ENCODE results near the gene LMTK2.

LMTK2 gene

DNA sequence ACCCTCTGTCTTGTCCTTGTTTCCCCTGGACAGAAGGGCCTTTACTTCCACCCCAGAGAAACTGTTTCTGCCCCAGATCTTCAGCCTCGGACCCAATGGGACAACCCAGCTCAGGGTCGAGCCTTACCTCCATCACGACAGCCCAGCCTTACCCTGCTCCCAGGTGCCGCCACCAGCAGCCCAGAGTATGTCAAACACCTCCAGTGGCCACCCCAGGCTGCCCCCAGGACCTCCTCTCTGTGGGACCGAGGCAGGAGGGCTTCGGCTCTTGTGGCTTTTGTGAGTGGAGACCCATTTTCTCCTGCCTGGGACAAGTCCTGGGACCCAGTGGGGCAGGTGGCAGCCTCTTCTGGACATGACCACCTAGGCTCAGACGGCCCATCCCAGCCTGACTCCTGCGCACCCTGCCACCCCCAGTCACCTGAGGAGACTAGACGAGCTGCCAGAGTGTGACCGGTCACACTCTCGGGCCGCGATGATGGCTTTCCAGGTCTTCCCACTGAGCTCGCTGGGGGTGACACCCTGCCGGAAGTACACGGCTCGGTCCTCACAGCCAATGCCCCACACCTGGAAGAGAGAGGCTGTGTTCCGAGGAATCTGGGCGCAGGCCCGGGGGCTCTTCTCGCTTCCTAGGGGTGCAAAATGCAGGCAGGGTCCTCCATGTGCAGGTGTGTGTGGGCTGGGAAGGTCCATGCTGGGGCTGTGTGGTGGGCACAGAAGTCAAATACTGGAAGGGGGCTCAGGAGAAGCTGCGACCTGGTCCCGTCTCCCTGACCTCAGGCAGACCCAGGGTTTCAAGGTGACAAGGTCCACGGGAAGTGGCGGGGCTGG, 129.9 kb downstream of the LMTK2 start:
- Histone ChIP-seq H3K36me3 (ENCODE audit: insufficient read depth, low read length) (no peaks in the 10 kb centered on the region), H3K4me1 (ENCODE audit: insufficient read depth, low read length) (no peaks in the 10 kb centered on the region)

DNA sequence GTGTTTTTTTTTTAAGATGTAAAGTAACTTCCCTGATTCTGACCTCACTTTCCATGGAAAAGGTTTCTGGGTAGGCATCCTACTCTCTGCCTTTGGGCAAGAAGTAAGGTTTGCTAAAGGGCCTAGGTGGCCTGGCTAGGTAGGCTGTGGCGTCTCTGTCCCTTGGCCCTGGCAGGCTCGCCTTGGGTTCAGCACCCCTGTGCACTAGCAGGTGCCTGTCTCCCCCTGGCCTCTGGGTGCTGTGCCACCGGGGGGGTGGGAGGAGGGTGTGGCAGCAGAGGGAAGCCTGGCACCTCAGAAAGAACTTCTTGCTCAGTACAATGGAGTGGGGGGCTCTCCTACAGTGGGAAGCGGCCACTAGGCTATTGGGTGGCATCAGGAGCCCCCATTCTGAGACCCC, 131.4 kb downstream of the LMTK2 start:
- no peaks in the 10 kb centered on the region for H3K4me1 ChIP-seq (ENCODE audit: insufficient read depth, low read length)
- no peaks in the 10 kb centered on the region for H3K36me3 ChIP-seq (ENCODE audit: insufficient read depth, low read length)
- H3K9me3 ChIP-seq (ENCODE audit: control insufficient read depth, insufficient read depth, low read length) = no peaks in the 10 kb centered on the region
- H3K9ac ChIP-seq (ENCODE audit: low read depth, low read length) = no peak overlapping the region

More for the DNA sequence above, 129.9 kb downstream of the LMTK2 start:
- Histone ChIP-seq H3K9me3 (ENCODE audit: control insufficient read depth, insufficient read depth, low read length) (no peaks in the 10 kb centered on the region), H3K9ac (ENCODE audit: low read depth, low read length) (no peak overlapping the region)

DNA sequence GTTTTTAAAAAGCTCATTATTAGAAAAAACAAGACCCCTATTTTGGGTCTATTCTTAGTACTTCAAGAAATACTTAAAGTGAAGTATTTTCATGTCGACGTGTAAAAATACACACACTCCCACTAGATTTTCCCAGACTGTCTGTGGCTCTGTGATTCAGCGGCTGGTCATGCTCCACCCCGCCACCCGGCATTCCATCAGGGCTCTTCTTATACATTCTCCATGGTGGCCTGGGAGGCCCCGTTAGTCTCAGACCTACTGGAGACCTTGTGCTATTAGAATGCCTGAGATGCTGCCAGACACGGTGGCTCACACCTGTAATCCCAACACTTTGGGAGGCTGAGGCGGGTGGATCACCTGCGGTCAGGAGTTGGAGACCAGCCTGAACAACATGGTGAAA, 132.3 kb downstream of the LMTK2 start:
- Histone ChIP-seq H3K9ac (ENCODE audit: low read depth, low read length) (no peak overlapping the region), H3K9me3 (ENCODE audit: control insufficient read depth, insufficient read depth, low read length) (no peaks in the 10 kb centered on the region), H3K36me3 (ENCODE audit: insufficient read depth, low read length) (no peaks in the 10 kb centered on the region), H3K4me1 (ENCODE audit: insufficient read depth, low read length) (no peaks in the 10 kb centered on the region)

DNA sequence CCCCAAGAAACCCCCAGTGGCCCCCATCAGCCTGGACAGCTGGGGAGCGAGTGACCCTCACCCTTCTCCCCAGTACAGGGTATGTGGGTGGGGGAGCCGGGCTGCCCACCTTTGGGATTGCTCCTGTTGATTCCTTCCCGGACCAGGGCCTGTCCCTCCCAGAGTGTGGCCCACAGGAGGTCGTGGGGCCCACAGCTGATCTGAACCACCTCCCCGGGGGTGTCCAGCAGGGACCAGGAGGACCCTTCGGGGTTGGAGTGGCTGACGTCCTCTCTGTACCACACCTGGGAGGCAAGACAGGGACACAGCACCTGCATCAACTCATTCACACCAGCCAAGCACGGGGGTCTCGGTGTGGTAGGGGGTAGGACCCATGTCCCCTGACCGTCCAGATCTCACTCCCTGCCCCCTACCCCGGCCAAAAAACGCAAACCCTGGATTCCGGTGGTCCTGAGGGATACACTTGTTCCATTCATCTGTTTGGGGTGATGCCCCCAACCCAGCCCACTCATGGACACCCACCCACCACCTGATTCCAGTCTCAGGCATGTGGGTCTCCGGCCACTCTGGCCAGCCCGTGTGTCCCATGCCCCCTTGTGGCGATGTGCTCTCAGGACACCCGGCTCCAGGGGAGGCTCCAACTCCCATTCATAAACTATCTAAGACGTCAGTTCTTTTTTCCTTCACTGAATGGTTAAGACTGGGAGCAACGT, 134.5 kb downstream of the LMTK2 start:
- H3K9ac ChIP-seq (ENCODE audit: low read depth, low read length) = no peak overlapping the region
- no peaks in the 10 kb centered on the region for H3K36me3 ChIP-seq (ENCODE audit: insufficient read depth, low read length)
- H3K4me1 ChIP-seq (ENCODE audit: insufficient read depth, low read length) = no peaks in the 10 kb centered on the region
- H3K9me3 ChIP-seq (ENCODE audit: control insufficient read depth, insufficient read depth, low read length) = no peaks in the 10 kb centered on the region

DNA sequence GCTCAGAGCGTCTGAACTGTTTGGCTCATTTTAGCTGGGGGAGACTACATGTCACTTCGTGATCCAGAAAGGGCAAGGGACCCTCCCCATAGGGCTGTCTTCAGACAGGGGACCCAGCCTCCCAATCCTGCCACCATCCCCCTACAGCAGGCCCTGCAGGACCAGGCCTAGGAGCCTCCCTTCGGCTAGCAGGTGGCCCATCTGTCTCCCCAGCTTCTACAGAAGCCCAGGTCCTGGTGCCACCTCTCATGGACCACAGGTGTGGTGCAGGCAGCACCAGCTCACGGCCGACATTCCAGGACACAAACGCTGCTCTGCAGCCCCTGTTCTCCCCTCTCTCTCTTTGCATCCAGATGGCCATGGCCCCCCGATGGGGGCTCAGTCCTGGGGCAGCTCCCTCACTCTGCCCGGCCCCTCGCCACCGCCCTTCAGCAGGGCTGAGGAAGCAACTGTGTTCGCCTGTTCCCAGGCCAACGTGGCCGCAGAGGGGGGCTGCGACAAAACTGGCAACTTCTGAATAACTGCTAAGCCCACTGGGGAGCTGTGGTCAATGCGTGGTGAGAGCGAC, 135.1 kb downstream of the LMTK2 start:
- Histone ChIP-seq H3K9ac (ENCODE audit: low read depth, low read length) (no peak overlapping the region), H3K36me3 (ENCODE audit: insufficient read depth, low read length) (no peaks in the 10 kb centered on the region), H3K4me1 (ENCODE audit: insufficient read depth, low read length) (no peaks in the 10 kb centered on the region), H3K9me3 (ENCODE audit: control insufficient read depth, insufficient read depth, low read length) (no peaks in the 10 kb centered on the region)

DNA sequence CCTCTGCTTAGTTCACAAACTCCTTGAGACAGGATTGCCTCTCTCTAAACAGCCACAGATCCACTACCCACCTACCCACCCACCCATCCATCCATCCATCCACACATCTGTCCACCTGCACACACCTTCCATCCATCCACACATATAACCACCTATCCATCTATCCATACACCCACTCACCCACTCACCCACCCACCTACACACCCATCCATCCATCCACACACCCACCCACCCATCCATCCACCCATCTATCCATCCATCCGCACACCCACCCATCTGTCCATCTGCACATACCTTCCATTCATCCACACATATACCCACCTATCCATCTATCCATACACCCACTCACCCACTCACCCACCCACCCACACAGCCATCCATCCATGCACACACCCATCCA, 135.7 kb downstream of the LMTK2 start:
- no peak overlapping the region for H3K9ac ChIP-seq (ENCODE audit: low read depth, low read length)
- no peaks in the 10 kb centered on the region for H3K36me3 ChIP-seq (ENCODE audit: insufficient read depth, low read length)
- H3K9me3 ChIP-seq (ENCODE audit: control insufficient read depth, insufficient read depth, low read length) = no peaks in the 10 kb centered on the region
- no peaks in the 10 kb centered on the region for H3K4me1 ChIP-seq (ENCODE audit: insufficient read depth, low read length)

DNA sequence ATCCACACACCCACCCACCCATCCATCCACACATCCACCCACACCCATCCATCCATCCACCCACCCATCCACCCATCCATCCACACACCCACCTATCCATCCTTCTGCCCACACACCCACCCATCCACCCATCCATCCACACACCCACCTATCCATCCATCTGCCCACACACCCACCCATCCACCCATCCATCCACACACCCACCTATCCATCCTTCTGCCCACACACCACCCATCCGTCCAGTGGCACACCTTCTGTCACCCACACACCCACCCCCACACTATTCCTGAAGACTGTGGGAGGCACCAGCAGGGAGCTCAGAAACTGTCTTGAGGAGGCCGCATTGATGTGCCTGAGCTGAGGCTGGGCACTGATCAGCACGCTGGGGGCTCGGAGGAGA, 136.3 kb downstream of the LMTK2 start:
- H3K9me3 ChIP-seq (ENCODE audit: control insufficient read depth, insufficient read depth, low read length) = no peaks in the 10 kb centered on the region
- H3K4me1 ChIP-seq (ENCODE audit: insufficient read depth, low read length) = no peaks in the 10 kb centered on the region
- no peaks in the 10 kb centered on the region for H3K36me3 ChIP-seq (ENCODE audit: insufficient read depth, low read length)
- H3K9ac ChIP-seq (ENCODE audit: low read depth, low read length) = no peak overlapping the region

DNA sequence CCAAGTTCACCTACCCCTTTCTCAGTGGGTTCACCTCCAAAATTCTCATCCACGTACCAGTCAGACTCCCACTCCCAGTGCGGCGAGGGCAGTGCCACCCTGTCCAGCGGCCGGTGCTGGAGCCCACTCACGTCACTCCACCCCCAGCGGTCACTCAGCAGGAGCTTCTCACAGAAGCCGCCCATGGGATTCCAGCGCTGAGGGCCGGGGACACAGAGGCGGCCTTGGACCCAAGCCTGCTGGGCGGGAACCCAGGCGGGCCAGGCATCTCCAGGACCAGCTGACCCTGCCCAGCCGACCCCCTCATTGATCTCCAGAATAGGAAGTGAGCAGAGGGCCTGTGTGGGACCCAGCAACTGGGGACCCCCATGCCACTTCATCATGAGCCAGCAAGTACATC, 138.2 kb downstream of the LMTK2 start:
- H3K36me3 ChIP-seq (ENCODE audit: insufficient read depth, low read length) = no peaks in the 10 kb centered on the region
- peaks cover 6% of the 10 kb centered on the region; the same call in 1 of the 2 replicates for H3K4me1 ChIP-seq (ENCODE audit: insufficient read depth, low read length)
- no peak overlapping the region for H3K9ac ChIP-seq (ENCODE audit: low read depth, low read length)
- no peaks in the 10 kb centered on the region for H3K9me3 ChIP-seq (ENCODE audit: control insufficient read depth, insufficient read depth, low read length)

DNA sequence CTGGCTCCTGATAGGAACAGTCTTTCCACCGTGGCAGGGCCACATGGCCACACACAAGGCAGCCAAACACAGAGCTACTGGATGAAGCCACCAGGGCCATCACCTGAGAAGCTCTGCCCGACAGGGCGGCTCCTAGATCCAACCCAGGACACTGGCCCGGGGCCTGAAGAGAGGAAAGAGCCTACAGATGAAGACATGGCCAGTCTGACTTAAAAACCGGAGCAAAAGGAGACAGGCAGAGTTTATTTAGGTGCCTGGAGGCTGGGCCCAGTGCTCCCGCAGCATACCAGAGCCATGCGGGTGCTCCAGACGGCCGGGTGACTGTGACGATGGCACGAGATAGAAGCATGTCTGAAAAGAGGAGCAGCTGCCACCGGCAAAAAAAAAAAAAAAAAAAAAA, 141.5 kb downstream of the LMTK2 start:
- H3K36me3 ChIP-seq (ENCODE audit: insufficient read depth, low read length) = no peaks in the 10 kb centered on the region
- H3K9ac ChIP-seq (ENCODE audit: low read depth, low read length) = no peak overlapping the region
- peaks cover 6% of the 10 kb centered on the region; the same call in 1 of the 2 replicates for H3K4me1 ChIP-seq (ENCODE audit: insufficient read depth, low read length)
- no peaks in the 10 kb centered on the region for H3K9me3 ChIP-seq (ENCODE audit: control insufficient read depth, insufficient read depth, low read length)

DNA sequence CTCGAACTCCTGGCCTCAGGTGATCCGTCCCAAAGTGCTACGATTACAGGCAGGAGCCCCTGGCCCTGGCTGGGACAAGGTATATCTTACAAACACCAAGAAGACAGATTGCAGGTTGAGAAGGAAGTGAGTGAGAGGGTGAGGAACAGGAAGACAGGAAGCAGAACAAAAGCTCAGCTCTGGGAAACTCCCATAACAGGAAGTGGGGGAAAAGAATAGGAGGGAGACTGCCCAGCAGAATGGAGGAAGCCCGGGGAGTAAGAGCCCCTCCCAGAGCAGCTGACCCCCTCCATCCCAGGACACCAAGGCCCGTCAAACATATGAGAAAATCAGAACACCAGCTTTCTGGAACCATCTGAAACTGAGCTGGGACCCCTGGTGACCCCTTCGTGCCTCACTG, 142.4 kb downstream of the LMTK2 start:
- Histone ChIP-seq H3K9me3 (ENCODE audit: control insufficient read depth, insufficient read depth, low read length) (no peaks in the 10 kb centered on the region), H3K9ac (ENCODE audit: low read depth, low read length) (no peak overlapping the region), H3K4me1 (ENCODE audit: insufficient read depth, low read length) (peaks cover 6% of the 10 kb centered on the region; the same call in 1 of the 2 replicates), H3K36me3 (ENCODE audit: insufficient read depth, low read length) (no peaks in the 10 kb centered on the region)

DNA sequence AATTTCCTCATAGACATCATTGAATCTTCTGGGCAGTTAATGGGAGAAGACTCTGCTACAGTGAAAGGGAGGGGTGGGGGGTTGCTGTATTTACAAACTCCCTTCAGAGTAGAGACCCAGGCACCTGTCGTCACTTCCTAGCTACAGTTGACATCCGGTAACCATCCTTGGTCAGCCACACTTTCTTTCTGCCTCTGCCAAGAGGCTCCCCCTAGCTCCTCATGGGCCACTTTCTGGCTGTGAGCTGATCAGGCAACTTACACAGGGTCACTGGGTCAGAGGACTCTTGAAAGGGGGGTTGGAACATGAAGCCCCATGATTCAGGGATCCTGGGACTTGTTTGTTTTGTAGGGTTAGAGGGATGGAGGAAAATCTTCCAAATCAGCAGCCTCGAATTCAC, 144.1 kb downstream of the LMTK2 start:
- no peaks in the 10 kb centered on the region for H3K9me3 ChIP-seq (ENCODE audit: control insufficient read depth, insufficient read depth, low read length)
- peak overlapping the region; percentile 88; the same call in 1 of the 2 replicates for H3K9ac ChIP-seq (ENCODE audit: low read depth, low read length)
- H3K4me1 ChIP-seq (ENCODE audit: insufficient read depth, low read length) = peaks cover 6% of the 10 kb centered on the region; the same call in 1 of the 2 replicates
- H3K36me3 ChIP-seq (ENCODE audit: insufficient read depth, low read length) = no peaks in the 10 kb centered on the region

DNA sequence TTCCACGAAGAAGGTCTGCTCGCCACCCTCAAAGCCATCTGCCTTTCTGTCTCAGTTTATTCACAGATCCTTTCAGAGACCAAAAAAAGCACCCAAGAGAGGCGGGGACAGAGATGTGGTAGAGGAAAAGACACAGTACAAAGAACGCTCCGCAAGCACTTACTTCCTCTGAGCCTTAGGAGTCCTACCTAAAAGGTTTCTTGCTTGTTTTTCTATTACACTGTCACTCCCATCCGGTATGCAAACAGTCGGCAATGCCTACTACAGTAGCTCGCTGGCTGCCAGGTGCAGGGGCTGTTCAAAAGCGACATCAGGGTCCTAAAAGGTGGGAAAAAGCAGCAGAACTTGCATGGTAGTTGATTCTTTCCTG, 144.6 kb downstream of the LMTK2 start:
- no peaks in the 10 kb centered on the region for H3K36me3 ChIP-seq (ENCODE audit: insufficient read depth, low read length)
- peaks cover 6% of the 10 kb centered on the region; the same call in 1 of the 2 replicates for H3K4me1 ChIP-seq (ENCODE audit: insufficient read depth, low read length)
- H3K9ac ChIP-seq (ENCODE audit: low read depth, low read length) = peak overlapping the region; percentile 88; the same call in 1 of the 2 replicates
- H3K9me3 ChIP-seq (ENCODE audit: control insufficient read depth, insufficient read depth, low read length) = no peaks in the 10 kb centered on the region

DNA sequence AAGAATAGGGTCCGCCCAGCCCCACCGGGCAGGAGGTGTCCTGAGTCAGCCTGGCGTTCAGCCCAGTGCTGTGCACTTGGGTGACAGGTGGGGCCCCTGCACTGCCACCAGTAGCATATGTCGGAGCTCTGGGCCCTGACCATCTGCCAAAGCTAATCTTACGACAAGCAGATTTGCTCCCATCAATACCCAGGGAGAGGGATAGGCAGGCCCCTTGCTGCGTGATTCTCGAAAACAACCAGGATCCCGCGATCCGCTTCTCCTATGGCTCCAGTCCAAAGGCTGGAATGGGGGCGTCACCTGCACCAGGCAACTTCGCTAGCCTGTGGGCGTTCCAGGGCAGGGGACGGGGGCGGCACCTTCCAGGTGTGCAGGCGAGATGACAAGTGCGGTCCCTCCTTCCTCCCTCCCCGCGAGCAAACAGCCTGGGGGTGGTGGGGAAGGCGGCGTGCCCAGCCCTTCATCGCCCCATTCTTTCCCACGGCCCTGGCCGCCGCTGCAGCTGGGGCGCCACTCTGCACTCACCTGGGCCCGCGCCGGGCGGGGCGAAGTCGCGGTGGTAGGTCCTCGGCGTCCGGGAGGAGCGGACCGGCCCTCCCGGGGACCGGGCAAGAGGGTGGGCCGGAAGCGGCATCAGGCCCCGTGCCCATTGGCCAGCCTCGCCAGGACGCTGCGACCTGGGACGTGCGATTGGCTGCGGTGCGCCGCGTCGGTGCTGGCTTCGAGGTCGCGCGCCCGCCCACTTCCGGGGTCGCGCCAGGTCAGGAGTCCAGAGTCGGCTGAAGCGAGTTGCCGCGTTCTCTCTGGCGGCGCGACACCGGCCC, 145.2 kb downstream of the LMTK2 start, which contains the start of gene TECPR1:
TECPR1 (minus strand) TSS at position 632 of the 824 bp plus-strand sequence. CDS start 6,086 bp downstream, outside the sequence.
- H3K9me3 ChIP-seq (ENCODE audit: control insufficient read depth, insufficient read depth, low read length) = no peaks in the 10 kb centered on the region
- peak within 1 kb of the TSS; percentile 88 for H3K9ac ChIP-seq (ENCODE audit: low read depth, low read length)
- no peaks in the 10 kb centered on the region for H3K36me3 ChIP-seq (ENCODE audit: insufficient read depth, low read length)
- peaks cover 6% of the 10 kb centered on the region; the same call in 1 of the 2 replicates for H3K4me1 ChIP-seq (ENCODE audit: insufficient read depth, low read length)
